Right renal pelvis (tissue), 4 donors: ENCODE data around the gene CLUH. TPM values are rescaled to one million over a fixed set of nuclear protein-coding genes. Genes with fewer than 3 reads are reported as not detected.
"Not testable (repeated sequence)": the region's sequence is repeated elsewhere in the genome, so short reads cannot be mapped to it uniquely, and the experiment has no call there.

Experiments
- DNase-seq, 4 donors: peaks; one replicate each; pipeline ENCODE4 v3.0.0-alpha.2; 2013; ENCODE audit warnings: low read depth in 4 of 4, low spot score in 3 of 4, missing footprints in 1 of 4
- polyA plus RNA-seq, 4 donors: library from polyadenylated mRNA; unstranded; fragments of 120-200 nt; gene quantifications; one replicate each; pipeline ENCODE4 v1.2.1, GENCODE V29; 2013; ENCODE audit not compliant: insufficient read length in 4 of 4

CLUH gene
- polyA plus RNA-seq, 4 donors = 42.9 to 59.1 (median 54.9) TPM

- no peak for DNase-seq
Observed at GRCh38 chr17:2703606-2704005, 8.0 kb downstream of the CLUH start.

GRCh38 chr17:2703181-2703580, 8.4 kb downstream of the CLUH start:
- no peak for DNase-seq

GRCh38 chr17:2701996-2702741, 9.4 kb downstream of the CLUH start:
- DNase-seq = no peak

GRCh38 chr17:2701161-2701995, 10.2 kb downstream of the CLUH start:
- no peak for DNase-seq

- DNase-seq = no peak
Observed at GRCh38 chr17:2700491-2701141, 10.9 kb downstream of the CLUH start.

- no peak for DNase-seq
Observed at GRCh38 chr17:2700030-2700490, 11.5 kb downstream of the CLUH start.

- not testable (repeated sequence) for DNase-seq
Observed at GRCh38 chr17:2699216-2699805, 12.3 kb downstream of the CLUH start.

- DNase-seq = no peak
Observed at GRCh38 chr17:2697611-2698162, 13.9 kb downstream of the CLUH start.

GRCh38 chr17:2695961-2696760, 15.4 kb downstream of the CLUH start:
- no peak for DNase-seq

GRCh38 chr17:2695243-2695960, 16.2 kb downstream of the CLUH start:
- DNase-seq = no peak

- DNase-seq = no peak
Observed at GRCh38 chr17:2694381-2695242, 17.0 kb downstream of the CLUH start.

GRCh38 chr17:2693561-2694380, 17.8 kb downstream of the CLUH start:
- no peak for DNase-seq

GRCh38 chr17:2692781-2693135, 18.8 kb downstream of the CLUH start:
- no peak for DNase-seq

- DNase-seq = no peak
Observed at GRCh38 chr17:2691965-2692780, 19.4 kb downstream of the CLUH start.

GRCh38 chr17:2691069-2691871, 20.3 kb downstream of the CLUH start:
- no peak for DNase-seq
